ENCODE measurements around the gene CCDC192.
A peak's percentile ranks its signal among the peaks of the same experiment; 100 is the strongest.

CCDC192 gene

DNA sequence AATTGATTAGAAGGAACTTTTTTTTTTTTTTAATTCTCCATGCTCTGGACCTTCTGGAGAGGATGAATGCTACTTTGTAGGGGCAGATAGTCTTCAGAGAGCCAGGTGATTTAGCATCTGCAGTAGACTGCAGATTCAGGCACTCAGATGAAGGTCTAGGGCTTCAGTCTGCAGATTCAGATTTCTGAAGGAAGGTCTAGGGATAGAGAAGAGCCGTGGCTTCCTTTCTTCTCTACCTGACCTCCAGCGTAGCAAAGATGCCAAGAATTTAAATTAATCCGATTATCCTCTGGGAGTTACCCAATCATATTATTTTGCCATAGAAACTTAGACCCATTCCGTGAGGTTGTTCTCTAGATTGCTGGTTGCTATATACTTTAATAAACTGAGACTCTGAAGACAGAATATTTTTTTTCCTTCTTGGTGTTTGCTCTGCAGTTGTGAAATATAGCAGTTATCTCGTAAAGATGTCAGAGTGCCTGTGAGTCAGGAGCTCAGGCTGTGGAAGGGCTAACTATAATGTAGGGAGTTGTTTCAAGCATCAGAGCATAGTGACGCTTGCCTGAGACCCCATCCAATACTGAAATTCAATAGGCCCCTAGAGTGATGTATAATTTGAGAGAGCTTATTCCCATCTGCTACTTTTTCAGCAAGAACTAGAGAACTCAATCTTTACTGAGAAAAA lies 247.7 kb downstream of the CCDC192 start:
- no peak overlapping the region for H3K4me3 ChIP-seq (ENCODE audit: low read depth, low read length)
- TF ChIP-seq, protein P1, sequence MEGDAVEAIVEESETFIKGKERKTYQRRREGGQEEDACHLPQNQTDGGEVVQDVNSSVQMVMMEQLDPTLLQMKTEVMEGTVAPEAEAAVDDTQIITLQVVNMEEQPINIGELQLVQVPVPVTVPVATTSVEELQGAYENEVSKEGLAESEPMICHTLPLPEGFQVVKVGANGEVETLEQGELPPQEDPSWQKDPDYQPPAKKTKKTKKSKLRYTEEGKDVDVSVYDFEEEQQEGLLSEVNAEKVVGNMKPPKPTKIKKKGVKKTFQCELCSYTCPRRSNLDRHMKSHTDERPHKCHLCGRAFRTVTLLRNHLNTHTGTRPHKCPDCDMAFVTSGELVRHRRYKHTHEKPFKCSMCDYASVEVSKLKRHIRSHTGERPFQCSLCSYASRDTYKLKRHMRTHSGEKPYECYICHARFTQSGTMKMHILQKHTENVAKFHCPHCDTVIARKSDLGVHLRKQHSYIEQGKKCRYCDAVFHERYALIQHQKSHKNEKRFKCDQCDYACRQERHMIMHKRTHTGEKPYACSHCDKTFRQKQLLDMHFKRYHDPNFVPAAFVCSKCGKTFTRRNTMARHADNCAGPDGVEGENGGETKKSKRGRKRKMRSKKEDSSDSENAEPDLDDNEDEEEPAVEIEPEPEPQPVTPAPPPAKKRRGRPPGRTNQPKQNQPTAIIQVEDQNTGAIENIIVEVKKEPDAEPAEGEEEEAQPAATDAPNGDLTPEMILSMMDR (IDR thresholded peaks at IDR 0.05; ENCODE audit: control insufficient read depth, extremely low read depth, insufficient read depth): no peak
- no peak for DNase-seq (ENCODE audit: low read depth)

DNA sequence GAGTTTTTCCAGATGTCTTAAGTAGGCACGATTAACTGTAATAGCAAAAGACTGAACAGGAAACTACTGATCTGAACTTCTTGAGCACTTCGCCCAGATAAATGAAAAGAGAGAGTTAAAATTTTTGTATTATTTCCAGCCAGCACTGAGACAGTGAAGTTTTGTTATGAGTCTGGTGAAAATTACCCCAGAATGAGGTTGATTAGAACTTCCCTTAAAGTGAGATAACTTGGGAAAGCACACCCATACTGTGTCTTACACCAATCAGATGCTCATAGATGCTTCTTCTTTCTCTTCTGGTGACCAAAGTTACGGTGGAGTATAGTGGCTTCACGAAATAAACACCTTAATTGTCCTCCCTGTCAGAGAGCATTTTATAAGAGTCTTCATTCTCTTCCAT lies 248.6 kb downstream of the CCDC192 start:
- no peak for DNase-seq (ENCODE audit: low read depth)
- TF ChIP-seq, protein P1 (IDR thresholded peaks at IDR 0.05; ENCODE audit: control insufficient read depth, extremely low read depth, insufficient read depth): no peak
- no peak overlapping the region for H3K4me3 ChIP-seq (ENCODE audit: low read depth, low read length)

DNA sequence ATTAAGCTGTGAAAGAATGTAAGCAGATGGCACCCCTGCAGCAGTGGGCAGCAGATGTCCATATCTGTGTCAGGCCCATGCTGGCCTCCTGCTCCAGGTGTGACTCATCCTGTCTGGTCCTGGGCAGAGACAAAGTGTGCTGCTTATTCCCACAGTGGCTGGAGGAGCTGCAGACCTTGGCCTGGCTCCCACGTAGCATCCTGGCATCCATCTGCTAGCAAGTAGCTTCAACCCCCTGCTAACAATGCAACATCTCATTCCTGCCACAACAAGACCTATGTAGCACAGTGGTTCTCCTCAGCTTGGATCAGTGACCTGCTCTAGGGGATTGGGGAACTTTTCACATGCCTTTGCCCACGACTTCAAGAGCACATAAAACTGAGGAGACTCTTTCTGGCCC lies 254.0 kb downstream of the CCDC192 start:
- TF ChIP-seq, protein P1 (IDR thresholded peaks at IDR 0.05; ENCODE audit: control insufficient read depth, extremely low read depth, insufficient read depth): no peak
- H3K4me3 ChIP-seq (ENCODE audit: low read depth, low read length): no peak overlapping the region
- peak; percentile 59 for DNase-seq (ENCODE audit: low read depth)

DNA sequence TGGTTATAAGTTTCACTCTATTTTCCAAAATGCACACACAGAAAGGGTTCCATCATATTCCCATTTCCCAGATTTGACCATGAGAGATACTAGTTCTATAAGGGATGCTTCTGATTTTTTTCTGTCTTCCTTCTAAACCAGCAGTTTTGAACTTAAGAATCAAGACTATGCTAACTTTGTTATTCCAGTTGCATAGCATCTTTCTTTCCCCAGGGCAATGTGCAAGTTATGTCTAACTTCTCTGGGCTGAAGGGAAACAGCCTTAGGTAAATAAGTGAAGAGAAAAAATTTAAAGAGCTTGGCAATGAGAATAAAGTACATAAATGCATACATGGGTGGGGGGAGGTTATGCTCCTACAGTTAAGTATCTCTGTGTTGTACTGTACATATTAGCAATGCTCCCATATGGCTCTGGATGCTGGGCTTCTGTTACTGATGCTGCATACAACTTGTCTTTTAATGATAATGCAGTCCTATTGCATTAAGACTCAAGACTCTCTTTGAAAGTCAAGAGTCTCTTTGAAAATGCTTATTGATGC lies 254.6 kb downstream of the CCDC192 start:
- DNase-seq (ENCODE audit: low read depth): peak; percentile 63
- TF ChIP-seq, protein P1 (IDR thresholded peaks at IDR 0.05; ENCODE audit: control insufficient read depth, extremely low read depth, insufficient read depth): no peak

DNA sequence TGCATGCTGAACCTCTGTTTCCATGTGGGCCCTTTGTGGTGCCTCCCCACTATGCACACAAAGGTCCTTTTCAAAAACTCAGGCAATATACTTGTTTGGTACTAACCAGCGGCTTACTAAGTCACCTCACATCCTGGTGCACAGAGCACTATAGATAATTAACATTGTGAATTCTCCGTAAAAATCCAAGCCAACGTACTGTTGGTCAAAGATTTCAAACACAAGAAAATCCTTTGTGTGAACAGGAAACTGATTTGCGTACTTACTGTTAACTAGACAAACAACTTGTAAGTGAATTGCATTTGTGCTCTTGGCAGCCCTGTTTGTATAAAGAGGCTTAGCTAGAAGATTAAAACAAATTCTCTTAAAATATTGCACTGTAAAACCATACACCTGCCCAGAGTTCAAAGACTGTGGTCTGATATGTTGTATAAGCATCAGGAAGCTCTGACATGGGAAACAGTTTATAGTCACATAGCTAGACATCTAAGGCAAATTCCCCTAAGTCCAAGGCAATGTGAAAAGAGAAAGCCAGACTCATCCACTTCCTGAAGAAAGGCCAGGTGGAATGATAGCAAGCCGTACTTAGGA lies 255.3 kb downstream of the CCDC192 start:
- peak; percentile 96 for DNase-seq (ENCODE audit: low read depth)
- TF ChIP-seq, protein P1 (IDR thresholded peaks at IDR 0.05; ENCODE audit: control insufficient read depth, extremely low read depth, insufficient read depth): no peak
- no peak overlapping the region for H3K4me3 ChIP-seq (ENCODE audit: low read depth, low read length)

More for the DNA sequence above, 254.6 kb downstream of the CCDC192 start:
- no peak overlapping the region for H3K4me3 ChIP-seq (ENCODE audit: low read depth, low read length)

DNA sequence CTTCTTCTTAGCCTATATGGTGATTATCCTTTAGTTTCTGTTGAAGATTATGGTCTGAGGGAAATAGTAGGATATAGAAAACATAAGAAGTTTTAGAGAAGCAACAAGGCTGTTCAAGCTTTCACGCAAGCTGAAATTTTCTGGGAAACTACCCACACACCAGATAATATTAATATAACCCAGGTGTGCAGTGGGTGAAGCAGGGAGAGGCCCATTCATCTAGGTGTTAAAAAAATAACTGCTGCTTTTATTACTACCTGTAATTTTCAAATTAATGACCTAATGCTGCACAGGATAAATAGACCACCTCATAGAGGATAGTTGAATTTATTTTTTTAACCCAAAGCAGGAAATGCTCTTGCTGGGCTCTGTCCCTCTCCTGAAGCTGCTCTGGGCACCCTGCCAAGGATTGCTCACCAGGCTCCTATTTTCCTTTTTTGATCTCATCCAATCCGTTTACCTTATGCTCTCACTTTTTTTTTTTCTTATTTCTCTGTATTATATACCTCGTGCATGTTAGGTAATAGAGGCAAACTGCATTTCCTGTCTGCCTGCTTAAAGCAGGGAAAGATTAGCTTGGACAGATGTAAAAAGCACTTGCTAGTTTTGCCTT lies 256.1 kb downstream of the CCDC192 start:
- H3K4me3 ChIP-seq (ENCODE audit: low read depth, low read length): no peak overlapping the region
- TF ChIP-seq, protein P1 (IDR thresholded peaks at IDR 0.05; ENCODE audit: control insufficient read depth, extremely low read depth, insufficient read depth): no peak
- peak; percentile 52 for DNase-seq (ENCODE audit: low read depth)
